ENCODE measurements around the gene LKAAEAR1.
"Not testable (repeated sequence)": the region's sequence is repeated elsewhere in the genome, so short reads cannot be mapped to it uniquely, and the experiment has no call there.

The LKAAEAR1 gene

GRCh38 chr20:64092258-64093012 lies 8.2 kb upstream of the LKAAEAR1 start:
- Histone ChIP-seq H3K36me3 (ENCODE audit: control insufficient read depth, insufficient read depth, low read length) (no peaks in the 10 kb centered on the region), H3K9ac (no peak overlapping the region), H3K79me2 (no peaks in the 10 kb centered on the region), H3K4me1 (peaks cover 16% of the 10 kb centered on the region), H2AFZ (no peak overlapping the region), H3K4me3 (ENCODE audit: low read depth, low read length) (no peak overlapping the region), H3K27ac (no peak overlapping the region), H3K4me2 (ENCODE audit: low read length) (no peak overlapping the region), H3K9me3 (ENCODE audit: control insufficient read depth, low read length) (no peaks in the 10 kb centered on the region), H3K27me3 (ENCODE audit: control insufficient read depth, insufficient read depth, low read length) (no peaks in the 10 kb centered on the region)
- TF ChIP-seq, protein P1, sequence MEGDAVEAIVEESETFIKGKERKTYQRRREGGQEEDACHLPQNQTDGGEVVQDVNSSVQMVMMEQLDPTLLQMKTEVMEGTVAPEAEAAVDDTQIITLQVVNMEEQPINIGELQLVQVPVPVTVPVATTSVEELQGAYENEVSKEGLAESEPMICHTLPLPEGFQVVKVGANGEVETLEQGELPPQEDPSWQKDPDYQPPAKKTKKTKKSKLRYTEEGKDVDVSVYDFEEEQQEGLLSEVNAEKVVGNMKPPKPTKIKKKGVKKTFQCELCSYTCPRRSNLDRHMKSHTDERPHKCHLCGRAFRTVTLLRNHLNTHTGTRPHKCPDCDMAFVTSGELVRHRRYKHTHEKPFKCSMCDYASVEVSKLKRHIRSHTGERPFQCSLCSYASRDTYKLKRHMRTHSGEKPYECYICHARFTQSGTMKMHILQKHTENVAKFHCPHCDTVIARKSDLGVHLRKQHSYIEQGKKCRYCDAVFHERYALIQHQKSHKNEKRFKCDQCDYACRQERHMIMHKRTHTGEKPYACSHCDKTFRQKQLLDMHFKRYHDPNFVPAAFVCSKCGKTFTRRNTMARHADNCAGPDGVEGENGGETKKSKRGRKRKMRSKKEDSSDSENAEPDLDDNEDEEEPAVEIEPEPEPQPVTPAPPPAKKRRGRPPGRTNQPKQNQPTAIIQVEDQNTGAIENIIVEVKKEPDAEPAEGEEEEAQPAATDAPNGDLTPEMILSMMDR (IDR thresholded peaks at IDR 0.05), result no peak

DNA sequence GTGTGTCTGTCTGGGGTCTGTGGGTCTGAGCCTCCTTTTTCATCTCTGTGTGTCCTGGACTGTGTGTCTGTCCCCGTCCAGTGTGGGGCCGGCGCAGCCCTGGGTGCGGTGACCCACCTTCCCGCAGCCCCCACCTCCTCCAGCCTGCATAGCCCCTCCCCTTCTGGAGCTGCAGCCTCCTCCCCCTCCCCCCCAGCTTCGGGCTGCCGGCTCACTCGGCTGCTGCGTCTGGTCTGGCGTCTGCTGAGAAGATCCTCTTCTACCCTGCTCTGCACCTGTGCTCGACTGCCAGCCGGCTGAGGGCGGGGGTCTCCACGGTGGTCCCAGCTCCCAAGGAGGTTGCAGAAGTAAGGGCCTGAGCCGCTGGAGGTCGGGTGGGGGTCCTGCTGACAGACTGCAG lies 7.6 kb upstream of the LKAAEAR1 start:
- no peak overlapping the region for H2AFZ ChIP-seq
- H3K4me2 ChIP-seq (ENCODE audit: low read length), result no peak overlapping the region
- no peaks in the 10 kb centered on the region for H3K36me3 ChIP-seq (ENCODE audit: control insufficient read depth, insufficient read depth, low read length)
- H3K4me1 ChIP-seq, result peaks cover 16% of the 10 kb centered on the region
- TF ChIP-seq, protein P1 (IDR thresholded peaks at IDR 0.05), result no peak
- H3K79me2 ChIP-seq, result no peaks in the 10 kb centered on the region
- H3K27me3 ChIP-seq (ENCODE audit: control insufficient read depth, insufficient read depth, low read length), result no peaks in the 10 kb centered on the region
- no peak overlapping the region for H3K4me3 ChIP-seq (ENCODE audit: low read depth, low read length)
- no peaks in the 10 kb centered on the region for H3K9me3 ChIP-seq (ENCODE audit: control insufficient read depth, low read length)
- H3K9ac ChIP-seq, result no peak overlapping the region
- no peak overlapping the region for H3K27ac ChIP-seq

- Histone ChIP-seq H3K4me2 (ENCODE audit: low read length) (no peak overlapping the region), H3K27me3 (ENCODE audit: control insufficient read depth, insufficient read depth, low read length) (no peaks in the 10 kb centered on the region), H3K79me2 (no peaks in the 10 kb centered on the region), H3K27ac (no peak overlapping the region), H3K4me1 (peaks cover 15% of the 10 kb centered on the region), H3K9me3 (ENCODE audit: control insufficient read depth, low read length) (no peaks in the 10 kb centered on the region), H3K9ac (no peak overlapping the region), H3K36me3 (ENCODE audit: control insufficient read depth, insufficient read depth, low read length) (no peaks in the 10 kb centered on the region), H2AFZ (no peak overlapping the region), H3K4me3 (ENCODE audit: low read depth, low read length) (no peak overlapping the region)
- TF ChIP-seq, protein P1 (IDR thresholded peaks at IDR 0.05), result no peak
Observed at GRCh38 chr20:64091340-64091739, 7.1 kb upstream of the LKAAEAR1 start.

- Histone ChIP-seq H2AFZ (no peak overlapping the region), H3K4me3 (ENCODE audit: low read depth, low read length) (no peak overlapping the region), H3K9me3 (ENCODE audit: control insufficient read depth, low read length) (no peaks in the 10 kb centered on the region), H3K27ac (no peak overlapping the region), H3K79me2 (no peaks in the 10 kb centered on the region), H3K27me3 (ENCODE audit: control insufficient read depth, insufficient read depth, low read length) (no peaks in the 10 kb centered on the region), H3K36me3 (ENCODE audit: control insufficient read depth, insufficient read depth, low read length) (no peaks in the 10 kb centered on the region), H3K4me2 (ENCODE audit: low read length) (no peak overlapping the region), H3K4me1 (peaks cover 5% of the 10 kb centered on the region), H3K9ac (no peak overlapping the region)
- TF ChIP-seq, protein P1 (IDR thresholded peaks at IDR 0.05), result no peak
Observed at GRCh38 chr20:64090165-64090564, 6.0 kb upstream of the LKAAEAR1 start.

- H3K9ac ChIP-seq, result not testable (repeated sequence)
Observed at GRCh38 chr20:64088586-64088985, 4.4 kb upstream of the LKAAEAR1 start.

DNA sequence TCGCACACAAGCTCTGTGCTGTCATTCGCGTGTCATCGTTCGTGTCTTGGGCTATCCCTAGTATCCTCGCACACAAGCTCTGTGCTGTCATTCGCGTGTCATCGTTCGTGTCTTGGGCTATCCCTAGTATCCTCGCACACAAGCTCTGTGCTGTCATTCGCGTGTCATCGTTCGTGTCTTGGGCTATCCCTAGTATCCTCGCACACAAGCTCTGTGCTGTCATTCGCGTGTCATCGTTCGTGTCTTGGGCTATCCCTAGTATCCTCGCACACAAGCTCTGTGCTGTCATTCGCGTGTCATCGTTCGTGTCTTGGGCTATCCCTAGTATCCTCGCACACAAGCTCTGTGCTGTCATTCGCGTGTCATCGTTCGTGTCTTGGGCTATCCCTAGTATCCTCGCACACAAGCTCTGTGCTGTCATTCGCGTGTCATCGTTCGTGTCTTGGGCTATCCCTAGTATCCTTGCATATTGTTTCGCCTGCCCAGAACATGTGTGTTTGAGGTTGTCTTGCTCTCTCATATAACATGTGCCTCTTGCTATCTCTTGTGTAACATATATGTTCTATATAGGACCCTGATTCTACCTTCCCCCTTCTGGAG lies 3.1 kb upstream of the LKAAEAR1 start:
- H3K4me3 ChIP-seq (ENCODE audit: low read depth, low read length); H3K79me2 ChIP-seq; H3K4me2 ChIP-seq (ENCODE audit: low read length); H2AFZ ChIP-seq; H3K36me3 ChIP-seq (ENCODE audit: control insufficient read depth, insufficient read depth, low read length); H3K27me3 ChIP-seq (ENCODE audit: control insufficient read depth, insufficient read depth, low read length); H3K9me3 ChIP-seq (ENCODE audit: control insufficient read depth, low read length); H3K27ac ChIP-seq; H3K9ac ChIP-seq: not testable (repeated sequence)
- H3K4me1 ChIP-seq, result peaks cover 14% of the 10 kb centered on the region

More at GRCh38 chr20:64088586-64088985, 4.4 kb upstream of the LKAAEAR1 start:
- H3K27ac ChIP-seq; H3K36me3 ChIP-seq (ENCODE audit: control insufficient read depth, insufficient read depth, low read length); H3K4me2 ChIP-seq (ENCODE audit: low read length); H3K9me3 ChIP-seq (ENCODE audit: control insufficient read depth, low read length); H3K27me3 ChIP-seq (ENCODE audit: control insufficient read depth, insufficient read depth, low read length); H3K4me3 ChIP-seq (ENCODE audit: low read depth, low read length); H3K79me2 ChIP-seq; H2AFZ ChIP-seq: not testable (repeated sequence)
- peaks cover 12% of the 10 kb centered on the region for H3K4me1 ChIP-seq
